ENCODE data around the gene HIKESHI. TPM values are rescaled to one million over a fixed set of nuclear protein-coding genes. Genes with fewer than 3 reads are reported as not detected.

HIKESHI gene
- total and polyA plus RNA-seq, 2 of the 13 experiments (the other 11 are each of a cell fraction or from before 2014, with no cell fraction given): 67.8 to 74.8 TPM

GRCh38 chr11:86265194-86265593 is 36.8 kb upstream of the HIKESHI start:
- DNase-seq (ENCODE audit: low spot score): no peak
- Histone ChIP-seq H3K27me3 (ENCODE audit: control insufficient read depth in 1 of 2, insufficient read depth in 2 of 2, low read length in 2 of 2) (no peaks in the 10 kb centered on the region; a peak in 1 of 5 replicates), H3K9ac (ENCODE audit: insufficient read depth, low read depth, low read length) (no peak overlapping the region), H3K4me3 (replicated peaks in 1 of 3; ENCODE audit: insufficient read depth in 1 of 3, low read depth in 2 of 3, low read length in 3 of 3) (no peak overlapping the region), H4K20me1 (ENCODE audit: insufficient read depth, low read length) (no peaks in the 10 kb centered on the region), H3K4me2 (ENCODE audit: low read depth, low read length) (no peak overlapping the region), H3K27ac (ENCODE audit: extremely low read length, insufficient read depth, low read length) (no peak overlapping the region), H3K9me3 (ENCODE audit: low read length) (no peaks in the 10 kb centered on the region), H3K79me2 (ENCODE audit: insufficient read depth, low read length) (peaks cover under 1% of the 10 kb centered on the region), H3K4me1 (ENCODE audit: insufficient read depth, low read length) (no peaks in the 10 kb centered on the region), H2AFZ (ENCODE audit: low read length) (no peak overlapping the region), H3K36me3 (replicated peaks in 1 of 2; ENCODE audit: control insufficient read depth in 1 of 2, insufficient read depth in 2 of 2, low read length in 2 of 2) (peaks cover 3 to 17% of the 10 kb centered on the region in 2 experiments; a peak in 4 of 5 replicates)
- ATAC-seq: no peak
- intact Hi-C loops (cut with micrococcal nuclease; ENCODE audit: unreplicated experiment): no loop called here
- in situ Hi-C loops (cut with HindIII; ENCODE audit: extremely low pct_ligation_motif_present, low pct_unique_long_range_greater_than_20kb): loop anchor here (25.0 kb wide), 1 partner anchor 628 kb away; the partner anchor contains the start of genes DLG2, TMEM126A and TMEM126B
- ChIA-PET CTCF (ENCODE audit: low intra/inter-chr PET ratio, low total read pairs) (no interaction called here), POLR2A (no interaction called here)
- BruUV-seq (replicated peaks): no TSS peak
- no peak for FAIRE-seq
- TF ChIP-seq ZFP37 (CRISPR knock-in tag; IDR thresholded peaks at IDR 0.05; ENCODE audit: borderline replicate concordance): no peak
- TF ChIP-seq RBFOX2 (IDR thresholded peaks at IDR 0.05; ENCODE audit: low read depth, low read length): no peak
- no peak for TF ChIP-seq ZNF850 (CRISPR knock-in tag; conservative IDR thresholded peaks at IDR 0.05)
- TF ChIP-seq IKZF5 (CRISPR knock-in tag; IDR thresholded peaks at IDR 0.05): no peak
- no peak for TF ChIP-seq TEAD2 (CRISPR knock-in tag; IDR thresholded peaks at IDR 0.05)
- TF ChIP-seq ZFP36L1 (CRISPR knock-in tag; IDR thresholded peaks at IDR 0.05): no peak
- no peak for TF ChIP-seq MAF1 (CRISPR knock-in tag; IDR thresholded peaks at IDR 0.05; ENCODE audit: borderline replicate concordance)
- TF ChIP-seq THAP7 (CRISPR knock-in tag; IDR thresholded peaks at IDR 0.05): no peak
- no peak for TF ChIP-seq CERS6 (CRISPR knock-in tag; IDR thresholded peaks at IDR 0.05)
- TF ChIP-seq CENPBD1 (CRISPR knock-in tag; IDR thresholded peaks at IDR 0.05; ENCODE audit: borderline replicate concordance, low read depth): no peak

Data from HepG2 (cell line).